Loucy (cell line): Measurements from ENCODE around the gene DYNC1LI1.

Experiments used
- H2AFZ ChIP-seq: fragments of 200-600 bp; sonication (generic); 2 replicates; pipeline ENCODE4 v1.6.0; 2016; ENCODE audit warnings: antibody characterized with exemption, mild to moderate bottlenecking, low read length, moderate library complexity
- H3F3A ChIP-seq: fragments of 200-600 bp; 2 replicates; pipeline ENCODE4 v1.6.0; 2016; ENCODE audit warnings: antibody characterized with exemption, low read depth, mild to moderate bottlenecking
- H3K27me3 ChIP-seq: fragments of 200-600 bp; sonication (generic); 2 replicates; pipeline ENCODE4 v1.6.1; 2014; ENCODE audit warnings: low read length, mild to moderate bottlenecking; ENCODE audit not compliant: insufficient read depth, poor library complexity, severe bottlenecking
- H3K36me3 ChIP-seq: fragments of 200-600 bp; sonication (generic); 2 replicates; pipeline ENCODE4 v1.6.1; 2016; ENCODE audit warnings: low read length; ENCODE audit not compliant: insufficient read depth
- H3K4me1 ChIP-seq: fragments of 200-600 bp; sonication (generic); 2 replicates; pipeline ENCODE4 v1.5.1; 2014; ENCODE audit warnings: low read length, mild to moderate bottlenecking; ENCODE audit not compliant: insufficient read depth, poor library complexity, severe bottlenecking
- H3K4me2 ChIP-seq: fragments of 200-600 bp; sonication (generic); 2 replicates; pipeline ENCODE4 v1.6.0; 2014; ENCODE audit warnings: antibody characterized with exemption, low read length, low read depth, mild to moderate bottlenecking; ENCODE audit not compliant: poor library complexity, severe bottlenecking
- H3K4me3 ChIP-seq: fragments of 200-600 bp; sonication (generic); 2 replicates; pipeline ENCODE4 v1.5.1; 2014; ENCODE audit warnings: low read length, mild to moderate bottlenecking, mixed read lengths; ENCODE audit not compliant: poor library complexity, severe bottlenecking
- H3K79me2 ChIP-seq: fragments of 200-600 bp; sonication (generic); 2 replicates; pipeline ENCODE4 v1.6.1; 2014; ENCODE audit warnings: low read length; ENCODE audit not compliant: insufficient read depth
- H3K9ac ChIP-seq: fragments of 200-600 bp; sonication (generic); 2 replicates; pipeline ENCODE4 v1.6.0; 2014; ENCODE audit warnings: mild to moderate bottlenecking, low read depth, low read length, moderate library complexity; ENCODE audit not compliant: poor library complexity, severe bottlenecking
- H3K9me2 ChIP-seq: fragments of 200-600 bp; sonication (generic); replicated peaks from 2 replicates; pipeline ENCODE4 v1.6.1; 2016; ENCODE audit warnings: low read depth, low read length, mixed read lengths
- H3K9me3 ChIP-seq: fragments of 200-600 bp; sonication (generic); 2 replicates; pipeline ENCODE4 v1.6.1; 2014; ENCODE audit warnings: mild to moderate bottlenecking, antibody characterized with exemption, low read length, low read depth; ENCODE audit not compliant: insufficient read depth
- H4K20me1 ChIP-seq: fragments of 200-600 bp; sonication (generic); 2 replicates; pipeline ENCODE4 v1.6.0; 2014; ENCODE audit warnings: antibody characterized with exemption, low read length, mild to moderate bottlenecking; ENCODE audit not compliant: insufficient read depth, poor library complexity, severe bottlenecking
- EZH2phosphoT487 ChIP-seq: fragments of 200-600 bp; IDR thresholded peaks from 2 replicates; pipeline ENCODE4 v1.6.1; 2018; ENCODE audit warnings: antibody characterized with exemption, mild to moderate bottlenecking, moderate library complexity, borderline replicate concordance
- TF ChIP-seq, protein P1 (sequence below): fragments of 200-600 bp; sonication (generic); conservative IDR thresholded peaks from 2 replicates; pipeline ENCODE4 v1.5.1; 2014; ENCODE audit warnings: mild to moderate bottlenecking, antibody characterized with exemption, low read length

The DYNC1LI1 gene

GRCh38 chr3:32597656-32598055 is 27.0 kb upstream of the DYNC1LI1 start:
- Histone ChIP-seq H3K9me3 (no peaks in the 10 kb centered on the region), H3K4me3 (no peak overlapping the region), H3K9me2 (no peaks in the 10 kb centered on the region), H3K9ac (no peak overlapping the region), H2AFZ (no peak overlapping the region), H4K20me1 (no peaks in the 10 kb centered on the region), H3K4me1 (no peaks in the 10 kb centered on the region), H3K4me2 (no peak overlapping the region), H3K79me2 (no peaks in the 10 kb centered on the region), H3K36me3 (no peaks in the 10 kb centered on the region), H3K27me3 (no peaks in the 10 kb centered on the region), H3F3A (no peaks in the 10 kb centered on the region)
- no peak for TF ChIP-seq EZH2phosphoT487
- TF ChIP-seq, protein P1, sequence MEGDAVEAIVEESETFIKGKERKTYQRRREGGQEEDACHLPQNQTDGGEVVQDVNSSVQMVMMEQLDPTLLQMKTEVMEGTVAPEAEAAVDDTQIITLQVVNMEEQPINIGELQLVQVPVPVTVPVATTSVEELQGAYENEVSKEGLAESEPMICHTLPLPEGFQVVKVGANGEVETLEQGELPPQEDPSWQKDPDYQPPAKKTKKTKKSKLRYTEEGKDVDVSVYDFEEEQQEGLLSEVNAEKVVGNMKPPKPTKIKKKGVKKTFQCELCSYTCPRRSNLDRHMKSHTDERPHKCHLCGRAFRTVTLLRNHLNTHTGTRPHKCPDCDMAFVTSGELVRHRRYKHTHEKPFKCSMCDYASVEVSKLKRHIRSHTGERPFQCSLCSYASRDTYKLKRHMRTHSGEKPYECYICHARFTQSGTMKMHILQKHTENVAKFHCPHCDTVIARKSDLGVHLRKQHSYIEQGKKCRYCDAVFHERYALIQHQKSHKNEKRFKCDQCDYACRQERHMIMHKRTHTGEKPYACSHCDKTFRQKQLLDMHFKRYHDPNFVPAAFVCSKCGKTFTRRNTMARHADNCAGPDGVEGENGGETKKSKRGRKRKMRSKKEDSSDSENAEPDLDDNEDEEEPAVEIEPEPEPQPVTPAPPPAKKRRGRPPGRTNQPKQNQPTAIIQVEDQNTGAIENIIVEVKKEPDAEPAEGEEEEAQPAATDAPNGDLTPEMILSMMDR, result no peak

GRCh38 chr3:32596909-32597369 is 26.3 kb upstream of the DYNC1LI1 start:
- Histone ChIP-seq H3K9ac (no peak overlapping the region), H4K20me1 (no peaks in the 10 kb centered on the region), H3K4me1 (no peaks in the 10 kb centered on the region), H3K27me3 (no peaks in the 10 kb centered on the region), H3K36me3 (no peaks in the 10 kb centered on the region), H3K79me2 (no peaks in the 10 kb centered on the region), H3K9me3 (no peaks in the 10 kb centered on the region), H3K9me2 (no peaks in the 10 kb centered on the region), H3F3A (no peaks in the 10 kb centered on the region), H3K4me2 (no peak overlapping the region), H3K4me3 (no peak overlapping the region), H2AFZ (no peak overlapping the region)
- TF ChIP-seq EZH2phosphoT487, result no peak
- TF ChIP-seq, protein P1, result no peak

GRCh38 chr3:32596282-32596908 is 25.7 kb upstream of the DYNC1LI1 start:
- no peak overlapping the region for H3K4me3 ChIP-seq
- TF ChIP-seq, protein P1, result no peak
- no peak for TF ChIP-seq EZH2phosphoT487
- no peaks in the 10 kb centered on the region for H3K27me3 ChIP-seq

More at GRCh38 chr3:32596282-32596908, 25.7 kb upstream of the DYNC1LI1 start:
- Histone ChIP-seq H3K9me3 (no peaks in the 10 kb centered on the region), H3F3A (no peaks in the 10 kb centered on the region), H2AFZ (no peak overlapping the region), H3K4me1 (no peaks in the 10 kb centered on the region), H3K36me3 (no peaks in the 10 kb centered on the region), H3K4me2 (no peak overlapping the region), H3K9ac (no peak overlapping the region), H3K79me2 (no peaks in the 10 kb centered on the region), H3K9me2 (no peaks in the 10 kb centered on the region), H4K20me1 (no peaks in the 10 kb centered on the region)
